Omental fat pad (tissue), 4 donors: ENCODE data around the gene TIMM29. TPM values are rescaled to one million over a fixed set of nuclear protein-coding genes. Genes with fewer than 3 reads are reported as not detected.

ENCODE experiments used
- ATAC-seq: fragments of 150-250 bp; one replicate; pipeline ENCODE4 v1.9.1; 2016; ENCODE audit warnings: mild to moderate bottlenecking, moderate library complexity; ENCODE audit not compliant: low FRiP score
- DNase-seq: peaks from one replicate; pipeline ENCODE4 v3.0.0-alpha.2; 2019; ENCODE audit warnings: low spot score
- total RNA-seq, 4 donors: library from RNA; depleted of rRNA; stranded (reverse); fragments of >200 nt; gene quantifications; one replicate each; pipeline ENCODE4 v1.1.0, GENCODE V29; 2016
- TF ChIP-seq, protein P1 (sequence below), 3 donors: fragments of 450-650 bp; IDR thresholded peaks; one replicate each; pipeline ENCODE4 v1.5.1; 2016 to 2017; ENCODE audit warnings: antibody characterized with exemption in 3 of 3, mild to moderate bottlenecking in 3 of 3, moderate library complexity in 2 of 3

The TIMM29 gene
- total RNA-seq, 4 donors from 2014 or later: 14.7 to 22.1 (median 20.3) TPM

DNA sequence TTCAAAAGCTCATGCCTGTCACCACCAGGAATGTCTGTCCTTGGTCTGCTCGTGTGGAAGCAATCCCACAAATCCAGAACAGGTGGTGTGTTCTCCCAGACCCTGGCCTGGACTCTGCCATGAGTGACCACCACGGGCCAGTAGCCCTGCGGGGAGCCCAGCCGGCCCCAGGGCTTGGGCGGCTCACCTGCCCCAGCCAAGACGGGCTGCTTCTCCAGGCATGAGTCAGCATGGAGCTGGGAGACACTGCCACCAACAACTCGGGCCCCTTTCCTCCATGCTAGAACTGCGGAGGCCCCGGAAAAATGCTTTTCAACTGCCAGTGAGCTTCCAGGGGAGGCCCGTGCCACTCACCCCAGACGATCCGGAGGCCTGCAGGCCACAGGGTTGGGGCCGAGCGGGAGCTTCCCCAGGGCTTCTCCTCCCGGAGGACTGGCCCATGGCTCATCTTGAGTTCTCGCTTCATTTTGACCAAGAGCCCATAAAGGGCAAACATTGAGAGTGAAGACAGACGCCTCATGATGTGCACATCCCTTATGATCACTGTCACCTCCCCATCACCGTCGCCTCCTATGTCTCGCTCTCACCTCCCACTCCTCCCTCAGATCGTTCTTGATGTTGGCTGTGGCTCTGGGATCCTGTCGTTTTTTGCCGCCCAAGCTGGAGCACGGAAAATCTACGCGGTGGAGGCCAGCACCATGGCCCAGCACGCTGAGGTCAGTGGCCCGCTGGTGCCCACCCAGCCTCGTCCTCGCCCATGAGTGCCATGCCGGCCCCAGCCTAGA is 16.8 kb upstream of the TIMM29 start:
- TF ChIP-seq, protein P1, sequence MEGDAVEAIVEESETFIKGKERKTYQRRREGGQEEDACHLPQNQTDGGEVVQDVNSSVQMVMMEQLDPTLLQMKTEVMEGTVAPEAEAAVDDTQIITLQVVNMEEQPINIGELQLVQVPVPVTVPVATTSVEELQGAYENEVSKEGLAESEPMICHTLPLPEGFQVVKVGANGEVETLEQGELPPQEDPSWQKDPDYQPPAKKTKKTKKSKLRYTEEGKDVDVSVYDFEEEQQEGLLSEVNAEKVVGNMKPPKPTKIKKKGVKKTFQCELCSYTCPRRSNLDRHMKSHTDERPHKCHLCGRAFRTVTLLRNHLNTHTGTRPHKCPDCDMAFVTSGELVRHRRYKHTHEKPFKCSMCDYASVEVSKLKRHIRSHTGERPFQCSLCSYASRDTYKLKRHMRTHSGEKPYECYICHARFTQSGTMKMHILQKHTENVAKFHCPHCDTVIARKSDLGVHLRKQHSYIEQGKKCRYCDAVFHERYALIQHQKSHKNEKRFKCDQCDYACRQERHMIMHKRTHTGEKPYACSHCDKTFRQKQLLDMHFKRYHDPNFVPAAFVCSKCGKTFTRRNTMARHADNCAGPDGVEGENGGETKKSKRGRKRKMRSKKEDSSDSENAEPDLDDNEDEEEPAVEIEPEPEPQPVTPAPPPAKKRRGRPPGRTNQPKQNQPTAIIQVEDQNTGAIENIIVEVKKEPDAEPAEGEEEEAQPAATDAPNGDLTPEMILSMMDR (IDR thresholded peaks at IDR 0.05): no peak
- DNase-seq (no peak), ATAC-seq (no peak)

DNA sequence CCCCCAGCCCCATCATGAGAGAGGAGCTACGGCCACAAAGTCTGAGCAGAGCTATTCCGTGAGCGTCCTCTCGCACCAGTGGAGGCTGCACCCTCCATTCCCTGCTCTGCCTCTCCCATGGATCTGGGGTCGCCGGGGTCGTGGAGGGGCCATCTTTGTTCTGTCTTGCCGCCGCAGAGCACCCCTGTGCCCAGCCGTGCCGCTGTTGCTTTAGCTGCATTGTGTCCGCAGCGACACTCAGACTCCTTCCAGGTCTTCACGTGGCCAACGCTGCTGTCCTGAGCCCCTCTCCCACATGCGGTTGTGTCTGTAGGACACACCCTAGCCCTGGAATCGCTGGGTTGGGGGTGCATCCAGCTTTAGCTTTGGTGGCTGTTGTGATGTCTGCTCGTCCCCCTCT is 16.0 kb upstream of the TIMM29 start:
- no peak for ATAC-seq
- TF ChIP-seq, protein P1 (IDR thresholded peaks at IDR 0.05): no peak
- no peak for DNase-seq

DNA sequence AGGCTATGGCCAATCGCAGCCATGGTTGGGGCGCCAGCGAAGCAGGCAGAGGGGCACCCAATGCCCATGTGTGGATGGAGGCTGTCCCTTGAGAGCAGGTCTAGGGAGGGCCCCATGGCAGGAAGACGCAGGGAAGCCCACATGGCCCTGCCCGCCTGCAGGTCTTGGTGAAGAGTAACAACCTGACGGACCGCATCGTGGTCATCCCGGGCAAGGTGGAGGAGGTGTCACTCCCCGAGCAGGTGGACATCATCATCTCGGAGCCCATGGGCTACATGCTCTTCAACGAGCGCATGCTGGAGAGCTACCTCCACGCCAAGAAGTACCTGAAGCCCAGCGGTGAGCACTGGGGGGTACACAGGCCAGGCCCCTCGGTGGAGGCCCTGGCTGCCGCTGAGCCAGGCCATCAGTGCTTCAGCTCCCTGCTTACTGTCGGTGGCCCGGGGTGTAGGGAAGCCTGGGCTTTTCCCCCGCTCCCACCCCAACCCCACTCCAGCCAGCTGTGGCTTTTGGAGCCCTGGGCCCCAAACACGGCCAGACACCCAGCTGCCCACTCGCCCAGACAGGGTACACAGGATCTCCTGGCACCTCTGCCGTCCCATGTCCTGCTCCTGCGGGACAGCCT is 14.8 kb upstream of the TIMM29 start:
- ATAC-seq: no peak
- TF ChIP-seq, protein P1 (IDR thresholded peaks at IDR 0.05): no peak
- no peak for DNase-seq

DNA sequence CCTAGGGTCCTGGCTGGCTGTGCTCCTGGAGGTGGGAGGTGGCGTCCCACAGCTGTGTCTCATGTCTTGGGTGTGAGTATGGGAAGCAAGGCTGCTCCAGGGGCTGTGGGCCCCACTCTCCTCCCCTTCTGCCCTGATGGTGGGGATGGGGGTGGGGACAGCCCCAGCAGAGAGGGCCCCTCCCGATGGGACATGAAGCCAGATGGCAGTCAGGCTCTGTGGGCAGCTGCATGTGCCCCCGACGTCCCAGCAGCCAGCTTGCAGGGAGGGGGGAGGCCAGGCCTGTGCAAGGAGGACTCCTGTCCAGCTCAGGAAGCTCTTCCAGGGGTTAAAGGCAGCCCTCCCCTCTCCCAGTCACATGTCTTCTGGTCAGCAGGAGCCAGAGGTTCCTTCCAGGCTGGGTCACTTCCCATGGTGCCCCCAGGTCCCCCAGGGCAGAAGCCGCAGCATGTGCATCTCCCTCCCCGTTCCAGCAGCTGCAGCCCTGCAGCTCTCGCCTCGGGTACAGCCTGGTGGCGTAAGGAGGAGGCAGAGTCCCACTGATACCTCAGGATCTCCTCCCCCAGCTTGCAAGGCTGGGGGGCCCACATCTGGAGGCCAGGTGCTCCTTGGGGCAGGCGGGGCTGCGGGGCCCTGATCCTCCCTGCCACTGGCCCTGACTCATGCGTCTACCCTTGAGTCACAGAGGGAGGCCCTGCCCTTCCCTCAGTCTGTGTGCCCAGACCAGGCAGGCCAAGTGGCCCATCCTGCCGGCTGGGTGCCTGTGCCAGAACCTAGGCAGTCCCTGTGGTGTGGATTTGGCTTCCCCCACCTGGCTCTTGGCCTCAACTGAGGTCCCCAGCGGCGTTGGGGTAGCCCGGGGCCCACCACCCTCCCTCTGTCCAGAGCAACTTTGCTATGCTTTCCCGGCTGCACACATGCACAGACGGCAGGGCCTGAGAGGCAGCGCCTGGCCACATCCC is 13.2 kb upstream of the TIMM29 start:
- ATAC-seq: no peak
- DNase-seq: no peak
- TF ChIP-seq, protein P1 (IDR thresholded peaks at IDR 0.05): no peak

DNA sequence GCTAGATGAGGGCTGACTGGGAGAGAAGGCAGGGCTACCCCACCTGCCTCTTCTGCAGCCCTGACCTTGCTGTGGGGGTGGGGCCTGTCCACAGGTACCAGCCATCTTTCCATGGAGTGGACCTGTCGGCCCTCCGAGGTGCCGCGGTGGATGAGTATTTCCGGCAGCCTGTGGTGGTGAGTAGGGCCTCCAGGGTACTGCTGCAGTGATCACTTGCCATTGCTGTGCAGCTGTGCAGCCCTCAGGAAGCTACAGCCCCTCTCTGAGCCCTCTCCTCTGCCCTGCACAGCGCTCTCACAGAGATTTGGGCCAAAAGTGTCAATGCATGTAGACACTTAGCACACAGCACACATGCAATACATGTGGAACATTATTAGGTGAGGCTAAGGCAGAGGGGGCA is 12.0 kb upstream of the TIMM29 start:
- no peak for DNase-seq
- ATAC-seq: no peak
- TF ChIP-seq, protein P1 (IDR thresholded peaks at IDR 0.05): no peak

DNA sequence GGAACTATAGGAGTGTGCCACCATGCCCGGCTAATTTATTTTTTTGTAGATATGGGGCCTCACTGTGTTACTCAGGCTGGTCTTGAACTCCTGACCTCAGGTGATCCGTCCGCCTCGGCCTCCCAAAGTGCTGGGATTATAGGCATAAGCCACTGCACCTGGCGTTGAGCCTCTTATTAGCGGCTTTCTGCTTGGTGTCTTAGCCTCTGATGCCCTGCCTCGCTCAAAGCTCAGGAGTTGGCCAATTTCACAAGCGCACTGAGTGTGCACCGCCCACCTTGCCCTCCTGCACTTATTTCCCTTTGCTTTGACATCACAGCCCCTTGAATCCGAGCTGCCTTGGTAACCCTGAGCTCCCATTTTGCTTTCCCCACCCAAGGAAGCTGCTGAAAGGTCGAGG is 10.3 kb upstream of the TIMM29 start:
- TF ChIP-seq, protein P1 (IDR thresholded peaks at IDR 0.05): no peak

More for the DNA sequence above, 10.3 kb upstream of the TIMM29 start:
- ATAC-seq (no peak), DNase-seq (no peak)
